WTC11 (cell line): ENCODE data around the gene SUPT5H.

ENCODE experiments used
- ESRRA ChIP-seq: sonication (generic); formaldehyde crosslinking; IDR thresholded peaks from 2 replicates; pipeline ENCODE4 v1.8.1; 2022; ENCODE audit warnings: mild to moderate bottlenecking, missing genetic modification reagents, borderline replicate concordance
- MXD4 ChIP-seq: fragments of 250-450 bp; sonication (Bioruptor Pico); IDR thresholded peaks from 2 replicates; pipeline ENCODE4 v1.8.0; 2021; ENCODE audit warnings: mild to moderate bottlenecking, moderate library complexity, borderline replicate concordance
- SP1 ChIP-seq: sonication (generic); formaldehyde crosslinking; conservative IDR thresholded peaks from 2 replicates; pipeline ENCODE4 v1.8.1; 2022; ENCODE audit warnings: missing genetic modification reagents
- ZBTB43 ChIP-seq: sonication (generic); formaldehyde crosslinking; IDR thresholded peaks from 2 replicates; pipeline ENCODE4 v1.8.1; 2023; ENCODE audit warnings: mild to moderate bottlenecking, missing genetic modification reagents
- ZNF232 ChIP-seq: sonication (generic); formaldehyde crosslinking; IDR thresholded peaks from 2 replicates; pipeline ENCODE4 v1.8.0; 2022; ENCODE audit warnings: mild to moderate bottlenecking, missing genetic modification reagents
- TF ChIP-seq, protein P1 (sequence below): fragments of 200-600 bp; IDR thresholded peaks from 2 replicates; pipeline ENCODE4 v1.8.0; 2022; ENCODE audit warnings: antibody characterized with exemption
- TF ChIP-seq, protein P2 (sequence below): sonication (generic); formaldehyde crosslinking; IDR thresholded peaks from 2 replicates; pipeline ENCODE4 v1.8.0; 2023; ENCODE audit warnings: mild to moderate bottlenecking, missing genetic modification reagents
- TF ChIP-seq, protein P3 (sequence below): sonication (generic); formaldehyde crosslinking; IDR thresholded peaks from 2 replicates; pipeline ENCODE4 v1.8.1; 2023; ENCODE audit warnings: mild to moderate bottlenecking, missing genetic modification reagents, moderate library complexity
- TF ChIP-seq, protein P4 (sequence below): fragments of 250-450 bp; sonication (Bioruptor Pico); IDR thresholded peaks from 2 replicates; pipeline ENCODE4 v1.9.0; 2021; ENCODE audit warnings: moderate library complexity, mild to moderate bottlenecking, inconsistent platforms, borderline replicate concordance
- TF ChIP-seq, protein P5 (sequence below): sonication (generic); formaldehyde crosslinking; IDR thresholded peaks from 2 replicates; pipeline ENCODE4 v1.8.1; 2023; ENCODE audit warnings: mild to moderate bottlenecking, moderate library complexity, missing genetic modification reagents
- TF ChIP-seq, protein P6 (sequence below): sonication (generic); formaldehyde crosslinking; IDR thresholded peaks from 2 replicates; pipeline ENCODE4 v1.8.1; 2023; ENCODE audit warnings: mild to moderate bottlenecking, missing genetic modification reagents, borderline replicate concordance
- TF ChIP-seq, protein P7 (sequence below): sonication (generic); formaldehyde crosslinking; IDR thresholded peaks from 2 replicates; pipeline ENCODE4 v1.8.0; 2022; ENCODE audit warnings: mild to moderate bottlenecking, missing genetic modification reagents

- TF ChIP-seq ZBTB43 (CRISPR knock-in tag) (no peak), SP1 (no peak), MXD4 (CRISPR knock-in tag) (no peak), ESRRA (CRISPR knock-in tag) (no peak), ZNF232 (CRISPR knock-in tag) (no peak)
- TF ChIP-seq, protein P1, sequence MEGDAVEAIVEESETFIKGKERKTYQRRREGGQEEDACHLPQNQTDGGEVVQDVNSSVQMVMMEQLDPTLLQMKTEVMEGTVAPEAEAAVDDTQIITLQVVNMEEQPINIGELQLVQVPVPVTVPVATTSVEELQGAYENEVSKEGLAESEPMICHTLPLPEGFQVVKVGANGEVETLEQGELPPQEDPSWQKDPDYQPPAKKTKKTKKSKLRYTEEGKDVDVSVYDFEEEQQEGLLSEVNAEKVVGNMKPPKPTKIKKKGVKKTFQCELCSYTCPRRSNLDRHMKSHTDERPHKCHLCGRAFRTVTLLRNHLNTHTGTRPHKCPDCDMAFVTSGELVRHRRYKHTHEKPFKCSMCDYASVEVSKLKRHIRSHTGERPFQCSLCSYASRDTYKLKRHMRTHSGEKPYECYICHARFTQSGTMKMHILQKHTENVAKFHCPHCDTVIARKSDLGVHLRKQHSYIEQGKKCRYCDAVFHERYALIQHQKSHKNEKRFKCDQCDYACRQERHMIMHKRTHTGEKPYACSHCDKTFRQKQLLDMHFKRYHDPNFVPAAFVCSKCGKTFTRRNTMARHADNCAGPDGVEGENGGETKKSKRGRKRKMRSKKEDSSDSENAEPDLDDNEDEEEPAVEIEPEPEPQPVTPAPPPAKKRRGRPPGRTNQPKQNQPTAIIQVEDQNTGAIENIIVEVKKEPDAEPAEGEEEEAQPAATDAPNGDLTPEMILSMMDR: no peak
- TF ChIP-seq, protein P2, sequence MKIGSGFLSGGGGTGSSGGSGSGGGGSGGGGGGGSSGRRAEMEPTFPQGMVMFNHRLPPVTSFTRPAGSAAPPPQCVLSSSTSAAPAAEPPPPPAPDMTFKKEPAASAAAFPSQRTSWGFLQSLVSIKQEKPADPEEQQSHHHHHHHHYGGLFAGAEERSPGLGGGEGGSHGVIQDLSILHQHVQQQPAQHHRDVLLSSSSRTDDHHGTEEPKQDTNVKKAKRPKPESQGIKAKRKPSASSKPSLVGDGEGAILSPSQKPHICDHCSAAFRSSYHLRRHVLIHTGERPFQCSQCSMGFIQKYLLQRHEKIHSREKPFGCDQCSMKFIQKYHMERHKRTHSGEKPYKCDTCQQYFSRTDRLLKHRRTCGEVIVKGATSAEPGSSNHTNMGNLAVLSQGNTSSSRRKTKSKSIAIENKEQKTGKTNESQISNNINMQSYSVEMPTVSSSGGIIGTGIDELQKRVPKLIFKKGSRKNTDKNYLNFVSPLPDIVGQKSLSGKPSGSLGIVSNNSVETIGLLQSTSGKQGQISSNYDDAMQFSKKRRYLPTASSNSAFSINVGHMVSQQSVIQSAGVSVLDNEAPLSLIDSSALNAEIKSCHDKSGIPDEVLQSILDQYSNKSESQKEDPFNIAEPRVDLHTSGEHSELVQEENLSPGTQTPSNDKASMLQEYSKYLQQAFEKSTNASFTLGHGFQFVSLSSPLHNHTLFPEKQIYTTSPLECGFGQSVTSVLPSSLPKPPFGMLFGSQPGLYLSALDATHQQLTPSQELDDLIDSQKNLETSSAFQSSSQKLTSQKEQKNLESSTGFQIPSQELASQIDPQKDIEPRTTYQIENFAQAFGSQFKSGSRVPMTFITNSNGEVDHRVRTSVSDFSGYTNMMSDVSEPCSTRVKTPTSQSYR (CRISPR knock-in tag): no peak
- TF ChIP-seq, protein P3, sequence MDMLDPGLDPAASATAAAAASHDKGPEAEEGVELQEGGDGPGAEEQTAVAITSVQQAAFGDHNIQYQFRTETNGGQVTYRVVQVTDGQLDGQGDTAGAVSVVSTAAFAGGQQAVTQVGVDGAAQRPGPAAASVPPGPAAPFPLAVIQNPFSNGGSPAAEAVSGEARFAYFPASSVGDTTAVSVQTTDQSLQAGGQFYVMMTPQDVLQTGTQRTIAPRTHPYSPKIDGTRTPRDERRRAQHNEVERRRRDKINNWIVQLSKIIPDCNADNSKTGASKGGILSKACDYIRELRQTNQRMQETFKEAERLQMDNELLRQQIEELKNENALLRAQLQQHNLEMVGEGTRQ: no peak
- TF ChIP-seq, protein P4, sequence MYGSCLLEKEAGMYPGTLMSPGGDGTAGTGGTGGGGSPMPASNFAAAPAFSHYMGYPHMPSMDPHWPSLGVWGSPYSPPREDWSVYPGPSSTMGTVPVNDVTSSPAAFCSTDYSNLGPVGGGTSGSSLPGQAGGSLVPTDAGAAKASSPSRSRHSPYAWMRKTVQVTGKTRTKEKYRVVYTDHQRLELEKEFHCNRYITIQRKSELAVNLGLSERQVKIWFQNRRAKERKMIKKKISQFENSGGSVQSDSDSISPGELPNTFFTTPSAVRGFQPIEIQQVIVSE (CRISPR knock-in tag): no peak
- TF ChIP-seq, protein P5, sequence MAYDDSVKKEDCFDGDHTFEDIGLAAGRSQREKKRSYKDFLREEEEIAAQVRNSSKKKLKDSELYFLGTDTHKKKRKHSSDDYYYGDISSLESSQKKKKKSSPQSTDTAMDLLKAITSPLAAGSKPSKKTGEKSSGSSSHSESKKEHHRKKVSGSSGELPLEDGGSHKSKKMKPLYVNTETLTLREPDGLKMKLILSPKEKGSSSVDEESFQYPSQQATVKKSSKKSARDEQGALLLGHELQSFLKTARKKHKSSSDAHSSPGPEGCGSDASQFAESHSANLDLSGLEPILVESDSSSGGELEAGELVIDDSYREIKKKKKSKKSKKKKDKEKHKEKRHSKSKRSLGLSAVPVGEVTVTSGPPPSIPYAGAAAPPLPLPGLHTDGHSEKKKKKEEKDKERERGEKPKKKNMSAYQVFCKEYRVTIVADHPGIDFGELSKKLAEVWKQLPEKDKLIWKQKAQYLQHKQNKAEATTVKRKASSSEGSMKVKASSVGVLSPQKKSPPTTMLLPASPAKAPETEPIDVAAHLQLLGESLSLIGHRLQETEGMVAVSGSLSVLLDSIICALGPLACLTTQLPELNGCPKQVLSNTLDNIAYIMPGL (CRISPR knock-in tag): no peak
- TF ChIP-seq, protein P6, sequence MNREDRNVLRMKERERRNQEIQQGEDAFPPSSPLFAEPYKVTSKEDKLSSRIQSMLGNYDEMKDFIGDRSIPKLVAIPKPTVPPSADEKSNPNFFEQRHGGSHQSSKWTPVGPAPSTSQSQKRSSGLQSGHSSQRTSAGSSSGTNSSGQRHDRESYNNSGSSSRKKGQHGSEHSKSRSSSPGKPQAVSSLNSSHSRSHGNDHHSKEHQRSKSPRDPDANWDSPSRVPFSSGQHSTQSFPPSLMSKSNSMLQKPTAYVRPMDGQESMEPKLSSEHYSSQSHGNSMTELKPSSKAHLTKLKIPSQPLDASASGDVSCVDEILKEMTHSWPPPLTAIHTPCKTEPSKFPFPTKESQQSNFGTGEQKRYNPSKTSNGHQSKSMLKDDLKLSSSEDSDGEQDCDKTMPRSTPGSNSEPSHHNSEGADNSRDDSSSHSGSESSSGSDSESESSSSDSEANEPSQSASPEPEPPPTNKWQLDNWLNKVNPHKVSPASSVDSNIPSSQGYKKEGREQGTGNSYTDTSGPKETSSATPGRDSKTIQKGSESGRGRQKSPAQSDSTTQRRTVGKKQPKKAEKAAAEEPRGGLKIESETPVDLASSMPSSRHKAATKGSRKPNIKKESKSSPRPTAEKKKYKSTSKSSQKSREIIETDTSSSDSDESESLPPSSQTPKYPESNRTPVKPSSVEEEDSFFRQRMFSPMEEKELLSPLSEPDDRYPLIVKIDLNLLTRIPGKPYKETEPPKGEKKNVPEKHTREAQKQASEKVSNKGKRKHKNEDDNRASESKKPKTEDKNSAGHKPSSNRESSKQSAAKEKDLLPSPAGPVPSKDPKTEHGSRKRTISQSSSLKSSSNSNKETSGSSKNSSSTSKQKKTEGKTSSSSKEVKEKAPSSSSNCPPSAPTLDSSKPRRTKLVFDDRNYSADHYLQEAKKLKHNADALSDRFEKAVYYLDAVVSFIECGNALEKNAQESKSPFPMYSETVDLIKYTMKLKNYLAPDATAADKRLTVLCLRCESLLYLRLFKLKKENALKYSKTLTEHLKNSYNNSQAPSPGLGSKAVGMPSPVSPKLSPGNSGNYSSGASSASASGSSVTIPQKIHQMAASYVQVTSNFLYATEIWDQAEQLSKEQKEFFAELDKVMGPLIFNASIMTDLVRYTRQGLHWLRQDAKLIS: no peak
- TF ChIP-seq, protein P7, sequence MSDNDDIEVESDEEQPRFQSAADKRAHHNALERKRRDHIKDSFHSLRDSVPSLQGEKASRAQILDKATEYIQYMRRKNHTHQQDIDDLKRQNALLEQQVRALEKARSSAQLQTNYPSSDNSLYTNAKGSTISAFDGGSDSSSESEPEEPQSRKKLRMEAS (CRISPR knock-in tag): no peak
These were observed 26.4 kb upstream of the SUPT5H start for GRCh38 chr19:39419003-39419402.
